Sigmoid colon (tissue), 4 donors: Measurements from ENCODE around the gene MSH4.

Experiments
- CTCF ChIP-seq, 4 experiments: fragments of 450-650 bp in 3 of 4; fragments of 200-600 bp in 1 of 4; IDR thresholded peaks; one replicate each; pipeline ENCODE4 v1.5.1; 2016 to 2019; ENCODE audit warnings: antibody characterized with exemption in 4 of 4, mild to moderate bottlenecking in 3 of 4, moderate library complexity in 2 of 4
- EP300 ChIP-seq, 4 donors: sonication (generic); formaldehyde crosslinking; IDR thresholded peaks; one replicate each; pipeline ENCODE4 v1.6.1; 2017; ENCODE audit warnings: antibody characterized with exemption in 4 of 4

- no peak for TF ChIP-seq CTCF (IDR thresholded peaks at IDR 0.05)
- no peak for TF ChIP-seq EP300 (IDR thresholded peaks at IDR 0.05)
These were observed 1.0 kb downstream of the MSH4 start for GRCh38 chr1:75797606-75798216.
